HEK293 (cell line): ENCODE results near the gene USP24.

ENCODE experiments used
- CTCF ChIA-PET: fragments of 350-600 bp; formaldehyde crosslinking; extraction: SDS; loops from one replicate; lab custom pipeline; 2021; ENCODE audit warnings: antibody characterized with exemption; lab: Yijun Ruan, JAX
- POLR2A ChIA-PET: fragments of 300-600 bp; formaldehyde crosslinking; extraction: SDS; loops from one replicate; lab custom pipeline; 2020; ENCODE audit warnings: antibody characterized with exemption, inconsistent platforms; lab: Yijun Ruan, JAX
- H3K27ac ChIP-seq: fragments of 200-500 bp; sonication (Bioruptor generic); 2 replicates; pipeline ENCODE4 v1.5.1; 2014; ENCODE audit warnings: low read depth, low read length, control low read depth, inconsistent platforms; ENCODE audit errors: extremely low read depth
- H3K36me3 ChIP-seq, 2 experiments: fragments of 200-500 bp in 1 of 2; sonication (Bioruptor generic) in 1 of 2; 1 replicate in 1 of 2; 2 replicates in 1 of 2; pipeline ENCODE4 v1.5.1; 2014 to 2017; ENCODE audit warnings: inconsistent platforms in 2 of 2, low read length in 2 of 2; ENCODE audit not compliant: control insufficient read depth in 2 of 2, insufficient read depth in 1 of 2
- H3K4me1 ChIP-seq: fragments of 200-500 bp; sonication (Bioruptor generic); 2 replicates; pipeline ENCODE4 v1.5.1; 2014; ENCODE audit warnings: mild to moderate bottlenecking, low read length, inconsistent platforms; ENCODE audit not compliant: control insufficient read depth, insufficient read depth
- H3K4me3 ChIP-seq: 2 replicates; pipeline ENCODE4 v1.5.1; 2011; ENCODE audit warnings: low read depth, mild to moderate bottlenecking, control low read depth, low read length, moderate library complexity
- H3K9me3 ChIP-seq: fragments of 200-500 bp; sonication (Bioruptor generic); 2 replicates; pipeline ENCODE4 v1.5.1; 2014; ENCODE audit warnings: low read depth, low read length, inconsistent platforms; ENCODE audit not compliant: control insufficient read depth, insufficient read depth
- HIC1 ChIP-seq: fragments of 450-650 bp; formaldehyde crosslinking; IDR thresholded peaks from 2 replicates; pipeline ENCODE4 v1.5.1; 2016; ENCODE audit warnings: missing biosample characterization, missing genetic modification characterization
- KLF10 ChIP-seq: fragments of 450-650 bp; IDR thresholded peaks from 2 replicates; pipeline ENCODE4 v1.5.1; 2018; ENCODE audit warnings: missing biosample characterization, mild to moderate bottlenecking, missing genetic modification characterization
- ZBTB21 ChIP-seq: fragments of 450-650 bp; formaldehyde crosslinking; IDR thresholded peaks from 2 replicates; pipeline ENCODE4 v1.5.1; 2017; ENCODE audit warnings: missing biosample characterization, missing genetic modification characterization
- ZBTB48 ChIP-seq: fragments of 450-650 bp; formaldehyde crosslinking; IDR thresholded peaks from 2 replicates; pipeline ENCODE4 v1.5.1; 2016; ENCODE audit warnings: missing biosample characterization, missing genetic modification characterization
- ZNF18 ChIP-seq: fragments of 450-650 bp; formaldehyde crosslinking; IDR thresholded peaks from 2 replicates; pipeline ENCODE4 v1.5.1; 2016; ENCODE audit warnings: missing biosample characterization, missing genetic modification characterization
- ZNF223 ChIP-seq: fragments of 450-650 bp; formaldehyde crosslinking; IDR thresholded peaks from 2 replicates; pipeline ENCODE4 v1.5.1; 2016; ENCODE audit warnings: missing biosample characterization, missing genetic modification characterization
- ZNF280D ChIP-seq: fragments of 450-650 bp; formaldehyde crosslinking; IDR thresholded peaks from 2 replicates; pipeline ENCODE4 v1.5.1; 2016; ENCODE audit warnings: missing biosample characterization, missing genetic modification characterization
- ZNF302 ChIP-seq: fragments of 450-650 bp; formaldehyde crosslinking; IDR thresholded peaks from 2 replicates; pipeline ENCODE4 v1.5.1; 2016; ENCODE audit warnings: missing biosample characterization, missing genetic modification characterization, low read depth
- ZNF335 ChIP-seq: fragments of 450-650 bp; formaldehyde crosslinking; conservative IDR thresholded peaks from 2 replicates; pipeline ENCODE4 v1.5.1; 2016; ENCODE audit warnings: missing biosample characterization, missing genetic modification characterization
- ZNF37A ChIP-seq: fragments of 450-650 bp; IDR thresholded peaks from 2 replicates; pipeline ENCODE4 v1.5.1; 2018; ENCODE audit warnings: missing biosample characterization, missing genetic modification characterization
- ZNF391 ChIP-seq: fragments of 450-650 bp; formaldehyde crosslinking; IDR thresholded peaks from 2 replicates; pipeline ENCODE4 v1.5.1; 2016; ENCODE audit warnings: low read depth, missing biosample characterization, missing genetic modification characterization, borderline replicate concordance
- ZNF394 ChIP-seq: fragments of 450-650 bp; formaldehyde crosslinking; IDR thresholded peaks from 2 replicates; pipeline ENCODE4 v1.5.1; 2016; ENCODE audit warnings: missing biosample characterization, missing genetic modification characterization, mild to moderate bottlenecking, moderate library complexity, borderline replicate concordance
- ZNF514 ChIP-seq: fragments of 450-650 bp; formaldehyde crosslinking; IDR thresholded peaks from 2 replicates; pipeline ENCODE4 v1.5.1; 2016; ENCODE audit warnings: missing biosample characterization, missing genetic modification characterization
- ZNF555 ChIP-seq: fragments of 450-650 bp; formaldehyde crosslinking; conservative IDR thresholded peaks from 2 replicates; pipeline ENCODE4 v1.5.1; 2017; ENCODE audit warnings: missing biosample characterization, mild to moderate bottlenecking, missing genetic modification characterization, inconsistent platforms
- ZNF585B ChIP-seq: fragments of 450-650 bp; formaldehyde crosslinking; IDR thresholded peaks from 2 replicates; pipeline ENCODE4 v1.5.1; 2016; ENCODE audit warnings: missing biosample characterization, missing genetic modification characterization
- ZNF777 ChIP-seq: fragments of 450-650 bp; formaldehyde crosslinking; IDR thresholded peaks from 2 replicates; pipeline ENCODE4 v1.5.1; 2017; ENCODE audit warnings: missing biosample characterization, missing genetic modification characterization, borderline replicate concordance

Gene USP24

GRCh38 chr1:55159571-55159970 is 55.6 kb downstream of the USP24 start (continued):
- TF ChIP-seq ZNF18 (no peak), HIC1 (tag by site-specific recombination) (no peak), ZNF223 (tag by site-specific recombination) (no peak), ZNF335 (no peak), ZNF302 (tag by site-specific recombination) (no peak), ZBTB48 (tag by site-specific recombination) (no peak)

GRCh38 chr1:55156608-55157007 is 58.6 kb downstream of the USP24 start:
- TF ChIP-seq KLF10 (tag by site-specific recombination): no peak
- TF ChIP-seq ZNF555: no peak
- no peak for TF ChIP-seq ZNF394 (tag by site-specific recombination)
- TF ChIP-seq ZBTB21 (tag by site-specific recombination): no peak
- no peak for TF ChIP-seq ZNF514 (tag by site-specific recombination)
- TF ChIP-seq ZNF37A (tag by site-specific recombination): no peak
- no peak for TF ChIP-seq ZNF585B
- no peak for TF ChIP-seq ZNF391 (tag by site-specific recombination)
- TF ChIP-seq ZNF280D (tag by site-specific recombination): no peak
- POLR2A ChIA-PET: no interaction called here
- H3K4me1 ChIP-seq: no peaks in the 10 kb centered on the region
- H3K9me3 ChIP-seq: no peaks in the 10 kb centered on the region
- no peak overlapping the region for H3K27ac ChIP-seq
- H3K36me3 ChIP-seq: peaks cover 11 to 80% of the 10 kb centered on the region in 2 experiments
- CTCF ChIA-PET: no interaction called here
- no peak overlapping the region for H3K4me3 ChIP-seq

- Histone ChIP-seq H3K4me3 (no peak overlapping the region), H3K4me1 (no peaks in the 10 kb centered on the region), H3K36me3 (peaks cover 12 to 82% of the 10 kb centered on the region in 2 experiments), H3K27ac (no peak overlapping the region), H3K9me3 (no peaks in the 10 kb centered on the region)
- no peak for TF ChIP-seq ZNF777 (tag by site-specific recombination)
- CTCF ChIA-PET: interaction anchor here (0.8 kb wide), 1 partner anchor 63 kb away, joined by 3 read pairs; no protein-coding TSS in a partner anchor
- POLR2A ChIA-PET: no interaction called here
Observed at GRCh38 chr1:55156093-55156492, 59.1 kb downstream of the USP24 start.
